Anterior cingulate cortex (tissue), 58 donors: ENCODE data around the gene PRELID1.
A peak's percentile ranks its signal among the peaks of the same experiment; 100 is the strongest.

Source experiments
- DNase-seq, 58 donors: peaks; one replicate each; lab custom pipeline; 2025; lab: John Stamatoyannopoulos, UW

PRELID1 gene

GRCh38 chr5:177311723-177312648, 8.4 kb downstream of the PRELID1 start, which contains the start of gene MXD3:
TSS of gene MXD3 (minus strand) at chr5:177311898. CDS start at chr5:177311830, 68 bp downstream.
- peak in 57 of 58 donors; percentile 6 to 94 (median 85) for DNase-seq

GRCh38 chr5:177312649-177313181, 9.1 kb downstream of the PRELID1 start:
- DNase-seq = no peak

- no peak for DNase-seq
These were observed 10.1 kb downstream of the PRELID1 start for GRCh38 chr5:177313561-177314259.

- DNase-seq = no peak
These were observed 11.1 kb downstream of the PRELID1 start for GRCh38 chr5:177314376-177315342.

- DNase-seq = no peak
These were observed 11.8 kb downstream of the PRELID1 start for GRCh38 chr5:177315411-177315810.

- DNase-seq = no peak
These were observed 12.4 kb downstream of the PRELID1 start for GRCh38 chr5:177316005-177316404.

GRCh38 chr5:177317959-177318377, 14.4 kb downstream of the PRELID1 start:
- DNase-seq = peak in 44 of 58 donors; percentile 11 to 86 (median 37)

GRCh38 chr5:177319913-177320588, 16.5 kb downstream of the PRELID1 start:
- DNase-seq = no peak

GRCh38 chr5:177320879-177321278, 17.3 kb downstream of the PRELID1 start:
- DNase-seq = peak in 3 of 58 donors; percentile 5 to 29 (median 23)

- no peak for DNase-seq
These were observed 22.3 kb downstream of the PRELID1 start for GRCh38 chr5:177325868-177326381.

DNA sequence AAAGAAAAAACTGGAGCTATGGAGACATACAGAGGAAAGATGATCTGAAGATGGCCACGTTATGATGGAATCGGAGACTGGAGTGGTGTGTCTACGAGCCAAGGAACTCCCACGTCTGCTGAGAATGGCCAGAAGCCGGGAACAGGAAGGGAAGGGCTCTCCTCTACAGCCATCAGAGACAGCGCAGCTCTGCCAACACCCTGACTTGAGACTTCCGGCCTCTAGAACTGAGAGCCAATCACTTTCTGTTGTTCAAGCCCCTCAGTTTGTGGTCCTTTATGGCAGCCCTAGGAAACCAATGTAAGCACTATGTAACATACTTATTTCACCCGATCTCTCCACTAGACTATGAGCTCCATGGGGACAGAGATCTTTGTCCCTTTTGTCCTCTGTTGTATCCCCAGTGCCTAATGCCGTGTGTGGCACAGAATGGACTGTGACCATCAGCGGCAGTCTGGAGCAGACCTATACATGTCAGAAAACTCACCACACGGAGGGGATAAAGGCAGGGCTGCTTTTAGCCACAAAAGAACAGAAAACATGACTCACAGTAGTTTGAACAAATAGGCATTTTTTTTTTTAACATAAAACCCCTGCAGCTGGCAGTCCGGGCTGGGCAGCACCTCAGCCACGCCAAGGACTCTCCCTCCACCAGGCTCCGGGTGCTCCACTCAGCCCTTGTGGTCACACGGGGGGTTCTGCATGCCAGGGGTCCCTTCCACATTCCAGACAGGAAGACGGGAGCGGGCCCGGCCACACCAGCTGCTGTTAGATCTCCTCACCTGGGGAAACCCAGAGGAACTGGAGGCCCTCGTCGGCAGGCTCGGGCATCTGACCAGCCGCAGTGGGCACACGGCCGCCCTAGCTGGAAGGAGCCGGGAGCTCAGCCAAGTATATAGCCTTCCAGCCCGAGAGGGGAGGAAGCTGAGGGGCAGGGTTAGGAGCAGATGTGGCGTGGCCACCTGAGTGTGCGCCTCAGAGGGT, 24.2 kb downstream of the PRELID1 start:
- no peak for DNase-seq

DNA sequence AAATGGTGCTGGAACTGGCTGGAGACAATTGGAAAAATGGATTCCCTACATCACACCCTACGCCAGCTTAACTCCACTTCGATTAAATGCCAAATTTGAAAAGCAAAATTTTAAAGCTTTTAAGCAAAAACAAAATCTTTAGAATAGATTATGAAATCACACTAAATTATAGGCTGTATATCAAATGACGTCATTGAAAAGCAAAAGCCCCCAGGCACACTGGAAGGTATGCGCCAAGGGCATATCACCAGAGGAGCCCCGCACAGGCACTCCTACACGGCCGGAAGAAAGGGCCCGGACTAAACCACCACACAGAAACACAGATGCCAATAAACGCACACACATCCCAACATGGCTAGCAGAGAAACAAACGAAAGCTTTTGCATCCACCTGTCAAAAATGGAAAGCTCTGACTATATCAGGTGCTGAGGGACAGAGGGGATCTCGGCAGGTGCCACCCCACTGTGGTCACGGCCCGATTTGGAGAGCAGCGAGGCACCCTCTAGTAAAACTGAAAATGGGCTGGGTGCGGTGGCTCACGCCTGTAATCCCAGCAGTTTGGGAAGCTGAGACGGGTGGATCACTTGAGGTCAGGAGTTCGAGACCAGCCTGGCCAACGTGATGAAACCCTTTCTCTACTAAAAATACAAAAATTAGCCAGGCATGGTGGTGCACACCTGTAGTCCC, 25.1 kb downstream of the PRELID1 start:
- DNase-seq = no peak

DNA sequence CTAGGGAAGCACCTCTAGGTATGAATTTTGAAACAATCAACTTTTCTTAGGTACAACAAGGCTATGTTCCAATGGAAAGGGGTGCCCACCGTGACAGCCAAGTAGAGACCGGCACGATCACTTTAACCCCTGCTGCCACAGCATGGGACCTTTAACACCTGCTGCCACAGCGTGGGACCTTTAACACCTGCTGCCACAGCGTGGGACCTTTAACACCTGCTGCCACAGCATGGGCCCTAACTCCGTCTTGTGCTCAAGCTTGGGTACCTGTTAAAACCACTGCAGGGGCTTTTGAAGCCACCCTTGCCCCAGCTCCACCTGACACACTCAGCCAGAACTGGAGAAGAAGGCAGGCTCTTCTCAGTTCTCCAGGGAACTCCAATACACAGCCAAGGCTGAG, 26.3 kb downstream of the PRELID1 start:
- no peak for DNase-seq

GRCh38 chr5:177330991-177331842, 27.6 kb downstream of the PRELID1 start:
- DNase-seq = no peak

DNA sequence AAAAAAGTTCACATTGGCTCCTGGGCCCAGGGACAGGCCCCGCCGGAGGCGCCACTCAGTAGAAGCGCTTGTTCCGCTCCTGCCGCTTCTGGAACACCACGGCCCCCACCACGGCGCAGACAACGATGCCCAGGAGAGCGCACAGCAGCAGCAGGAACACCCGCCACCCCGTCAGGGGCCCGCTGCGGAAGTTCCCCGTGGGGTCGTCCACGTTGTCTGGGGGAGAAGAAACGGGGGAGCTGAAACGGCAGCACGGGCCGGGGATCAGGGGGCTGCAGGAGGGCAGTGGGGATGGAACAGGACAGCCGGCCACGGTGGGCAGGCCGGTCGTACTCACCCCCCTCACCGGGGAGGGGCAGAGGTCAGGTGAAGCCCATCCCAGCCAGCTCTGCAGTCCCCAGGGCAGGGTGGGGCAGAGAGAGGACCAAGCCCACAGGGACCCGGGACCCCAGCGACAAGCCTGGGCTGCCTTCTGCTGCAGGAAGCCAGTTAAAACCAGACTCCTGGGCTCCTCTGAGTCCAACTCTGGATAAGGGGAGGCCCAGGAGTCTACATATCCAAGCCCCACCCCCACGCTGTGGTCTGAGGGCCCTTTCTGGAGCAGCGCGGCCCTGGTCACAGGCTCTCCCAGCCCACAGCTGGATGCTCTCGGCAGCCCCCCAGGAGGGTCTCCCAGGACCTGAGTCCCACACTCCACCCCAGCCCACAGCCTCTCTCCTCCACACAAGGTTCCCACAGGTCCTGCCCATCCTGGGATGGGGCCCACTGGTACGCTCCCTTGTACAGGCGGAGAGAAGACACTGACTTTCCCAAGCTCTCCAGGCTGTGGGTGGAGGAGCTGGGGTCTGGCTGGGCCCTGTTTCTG, 28.7 kb downstream of the PRELID1 start:
- no peak for DNase-seq
